ENCODE measurements around the gene TUT4. TPM values are rescaled to one million over a fixed set of nuclear protein-coding genes. Genes with fewer than 3 reads are reported as not detected.
A peak's percentile ranks its signal among the peaks of the same experiment; 100 is the strongest.

The TUT4 gene
- total and polyA plus RNA-seq, 7 donors: 13.3 to 70.5 (median 50.3) TPM

- Histone ChIP-seq H3K4me1 (peaks cover 7% of the 10 kb centered on the region), H3K36me3 (ENCODE audit: insufficient read depth in 1 of 2, low read depth in 1 of 2) (peaks cover 4 to 49% of the 10 kb centered on the region in 2 donors), H3K27ac (no peak overlapping the region), H3K9me3 (no peaks in the 10 kb centered on the region), H3K27me3 (ENCODE audit: insufficient read depth in 3 of 3, low read length in 2 of 3) (no peaks in the 10 kb centered on the region), H3K4me3 (no peak overlapping the region)
- ATAC-seq (peak in 1 of 4 donors; percentile 10), DNase-seq (no peak)
- WGBS, 3 donors: 65 to 81% (median 73%) methylated on average over 3 of the region's 3 CpGs
- no peak for TF ChIP-seq CTCF (IDR thresholded peaks at IDR 0.05)
- intact Hi-C loops (cut with DNase I): no loop called here
Observed at GRCh38 chr1:52523376-52523775, 29.5 kb downstream of the TUT4 start.

- no peaks in the 10 kb centered on the region for H3K27me3 ChIP-seq (ENCODE audit: insufficient read depth in 3 of 3, low read length in 2 of 3)
Observed at GRCh38 chr1:52520148-52520547, 32.7 kb downstream of the TUT4 start.

GRCh38 chr1:52518962-52519361, 33.9 kb downstream of the TUT4 start:
- no peaks in the 10 kb centered on the region for H3K9me3 ChIP-seq
- no peak overlapping the region for H3K27ac ChIP-seq
- intact Hi-C loops (cut with DNase I): no loop called here
- peaks cover 4 to 26% of the 10 kb centered on the region in 2 donors for H3K36me3 ChIP-seq (ENCODE audit: insufficient read depth in 1 of 2, low read depth in 1 of 2)
- H3K4me3 ChIP-seq: no peak overlapping the region
- ATAC-seq (no peak), DNase-seq (no peak)
- H3K27me3 ChIP-seq (ENCODE audit: insufficient read depth in 3 of 3, low read length in 2 of 3): no peaks in the 10 kb centered on the region
- peaks cover 11% of the 10 kb centered on the region for H3K4me1 ChIP-seq
- TF ChIP-seq CTCF (IDR thresholded peaks at IDR 0.05): no peak
- 91 to 94% (median 94%) methylated on average over 2 of the region's 2 CpGs for WGBS, 3 donors

More at GRCh38 chr1:52520148-52520547, 32.7 kb downstream of the TUT4 start:
- no peak for TF ChIP-seq CTCF (IDR thresholded peaks at IDR 0.05)
- no peak overlapping the region for H3K4me3 ChIP-seq
- no peak overlapping the region for H3K27ac ChIP-seq
- intact Hi-C loops (cut with DNase I): no loop called here
- 87 to 93% (median 92%) methylated on average over 2 of the region's 2 CpGs for WGBS, 3 donors
- peaks cover 3 to 28% of the 10 kb centered on the region in 2 donors for H3K36me3 ChIP-seq (ENCODE audit: insufficient read depth in 1 of 2, low read depth in 1 of 2)
- DNase-seq (no peak), ATAC-seq (no peak)
- no peaks in the 10 kb centered on the region for H3K9me3 ChIP-seq
- H3K4me1 ChIP-seq: peaks cover 11% of the 10 kb centered on the region

- ATAC-seq (no peak), DNase-seq (no peak)
- no peak for TF ChIP-seq CTCF (IDR thresholded peaks at IDR 0.05)
- 95 to 96% (median 95%) methylated on average over 2 of the region's 2 CpGs for WGBS, 3 donors
- Histone ChIP-seq H3K4me3 (no peak overlapping the region), H3K27ac (no peak overlapping the region), H3K9me3 (no peaks in the 10 kb centered on the region), H3K27me3 (ENCODE audit: insufficient read depth in 3 of 3, low read length in 2 of 3) (no peaks in the 10 kb centered on the region), H3K36me3 (ENCODE audit: insufficient read depth in 1 of 2, low read depth in 1 of 2) (peaks cover 4 to 53% of the 10 kb centered on the region in 2 donors), H3K4me1 (peaks cover 13% of the 10 kb centered on the region)
- intact Hi-C loops (cut with DNase I): no loop called here
Observed at GRCh38 chr1:52511851-52512615, 40.9 kb downstream of the TUT4 start.

Measured in psoas muscle (tissue), 8 donors.